Suppressor macrophage treated with lipopolysaccharide for 4 hours (primary cell): ENCODE measurements around the gene BPNT1.
A peak's percentile ranks its signal among the peaks of the same experiment; 100 is the strongest.
"Not testable (repeated sequence)": the region's sequence is repeated elsewhere in the genome, so short reads cannot be mapped to it uniquely, and the experiment has no call there.

Experiments
- DNase-seq: peaks from one replicate; pipeline ENCODE4 v3.0.0-alpha.2; 2020

The BPNT1 gene

DNA sequence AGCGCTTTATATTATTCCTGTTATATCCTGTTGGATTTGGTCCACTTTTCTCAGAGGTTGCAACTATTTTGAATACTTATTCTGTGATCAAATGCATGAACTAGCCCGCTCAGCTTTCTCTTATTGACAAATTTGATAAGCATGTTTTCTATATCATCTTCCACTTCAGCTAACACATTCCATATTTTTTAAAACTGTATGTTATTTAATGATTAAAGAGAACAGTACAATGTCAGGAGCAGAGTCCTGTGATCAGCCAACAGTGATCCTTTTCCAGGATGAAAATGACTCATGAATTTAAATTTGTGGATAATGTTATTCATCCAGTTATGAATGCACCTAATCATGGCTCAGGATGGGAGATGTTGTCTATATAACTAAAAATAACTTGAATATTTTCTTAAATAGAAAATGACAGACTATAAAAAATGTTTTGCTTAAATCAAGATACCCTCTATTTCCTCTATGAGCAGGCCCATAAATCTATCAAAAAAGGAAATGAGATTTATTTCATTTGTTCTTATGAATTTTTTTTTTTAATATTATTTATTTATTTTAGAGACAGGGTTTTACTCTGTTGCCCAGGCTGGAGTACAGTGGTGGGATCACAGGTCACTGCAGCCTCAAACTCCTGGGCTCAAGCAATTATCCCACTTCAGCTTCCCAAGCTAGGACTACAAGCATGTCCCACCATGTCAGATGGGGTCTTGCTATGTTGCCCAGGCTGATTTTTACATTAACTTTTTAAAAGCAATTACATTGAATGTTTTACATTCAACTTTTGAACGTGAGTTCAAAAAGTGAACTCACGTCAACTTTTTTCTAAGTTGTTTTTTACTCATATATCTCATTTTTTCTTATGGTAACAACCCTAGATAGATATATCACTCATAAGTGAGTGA is 12.5 kb downstream of the BPNT1 start:
- DNase-seq, result no peak

- DNase-seq, result no peak
Observed at GRCh38 chr1:220067269-220068204, 22.1 kb downstream of the BPNT1 start.

GRCh38 chr1:220062629-220063028 is 27.0 kb downstream of the BPNT1 start:
- no peak for DNase-seq

DNA sequence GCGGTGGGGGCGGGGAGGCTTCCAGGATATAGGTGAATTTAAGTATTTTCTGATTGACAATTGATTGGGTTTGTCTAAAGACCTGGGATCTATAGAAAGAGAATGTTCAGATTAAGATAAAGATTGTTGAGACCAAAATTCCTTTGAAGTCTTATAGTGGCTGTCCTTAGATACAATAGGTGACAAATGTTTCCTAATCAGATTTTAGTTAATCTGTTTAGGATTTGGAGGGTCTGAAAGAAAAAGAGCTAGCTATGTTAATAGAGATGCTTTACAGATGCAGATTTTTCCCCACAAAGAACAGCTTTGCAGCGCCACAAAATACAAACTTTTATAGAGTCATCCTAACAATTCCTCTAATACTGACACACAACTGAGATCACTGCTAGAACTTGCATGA is 28.7 kb downstream of the BPNT1 start:
- DNase-seq, result no peak

GRCh38 chr1:220056374-220056773 is 33.2 kb downstream of the BPNT1 start:
- DNase-seq, result no peak

DNA sequence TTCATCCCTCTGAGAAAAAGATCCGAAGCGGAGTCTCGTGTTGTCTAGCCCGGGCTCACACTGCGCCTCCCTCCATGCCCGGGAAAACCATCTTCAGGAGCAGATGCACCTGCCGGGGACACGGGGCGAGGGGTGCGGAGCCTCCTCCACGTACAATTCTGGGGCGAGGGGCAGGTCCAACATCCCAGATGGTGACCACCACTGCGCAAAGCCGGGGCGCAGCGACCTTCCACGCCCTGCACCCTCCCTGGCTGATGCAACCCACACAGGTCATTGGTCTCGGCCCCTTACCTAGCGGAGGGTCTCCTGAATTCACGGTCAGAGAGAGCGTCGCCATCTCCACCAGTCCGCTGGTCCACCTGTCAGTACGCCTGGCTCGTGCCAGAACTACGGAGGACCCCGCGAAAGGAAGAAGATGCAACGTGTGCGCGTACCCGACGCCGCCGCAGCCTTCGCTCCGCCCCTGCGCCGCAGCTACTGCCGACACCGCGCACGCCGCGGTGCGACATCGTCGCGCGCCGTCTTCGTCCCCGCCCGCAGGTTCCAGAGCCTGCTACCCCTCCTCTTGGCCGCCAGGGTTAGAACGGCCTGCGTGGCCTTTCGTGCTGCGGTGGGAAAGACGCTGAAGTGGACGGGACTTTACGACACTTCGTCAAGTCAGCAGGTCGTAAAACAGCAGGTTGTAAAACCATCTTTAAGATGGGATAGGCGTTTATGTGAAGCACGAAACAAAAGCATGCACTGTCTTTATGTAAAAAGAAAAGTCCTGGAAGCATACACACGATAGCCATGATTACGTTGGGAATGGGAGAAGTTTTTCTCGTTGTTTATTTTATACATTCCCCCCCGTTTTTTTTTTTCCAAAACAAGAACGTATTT is 43.3 kb downstream of the BPNT1 start, which contains the start of gene EPRS1:
EPRS1 (minus strand) TSS at position 454 of the 879 bp plus-strand sequence; CDS start at position 337, 117 bp downstream.
- peak; percentile 98 for DNase-seq

DNA sequence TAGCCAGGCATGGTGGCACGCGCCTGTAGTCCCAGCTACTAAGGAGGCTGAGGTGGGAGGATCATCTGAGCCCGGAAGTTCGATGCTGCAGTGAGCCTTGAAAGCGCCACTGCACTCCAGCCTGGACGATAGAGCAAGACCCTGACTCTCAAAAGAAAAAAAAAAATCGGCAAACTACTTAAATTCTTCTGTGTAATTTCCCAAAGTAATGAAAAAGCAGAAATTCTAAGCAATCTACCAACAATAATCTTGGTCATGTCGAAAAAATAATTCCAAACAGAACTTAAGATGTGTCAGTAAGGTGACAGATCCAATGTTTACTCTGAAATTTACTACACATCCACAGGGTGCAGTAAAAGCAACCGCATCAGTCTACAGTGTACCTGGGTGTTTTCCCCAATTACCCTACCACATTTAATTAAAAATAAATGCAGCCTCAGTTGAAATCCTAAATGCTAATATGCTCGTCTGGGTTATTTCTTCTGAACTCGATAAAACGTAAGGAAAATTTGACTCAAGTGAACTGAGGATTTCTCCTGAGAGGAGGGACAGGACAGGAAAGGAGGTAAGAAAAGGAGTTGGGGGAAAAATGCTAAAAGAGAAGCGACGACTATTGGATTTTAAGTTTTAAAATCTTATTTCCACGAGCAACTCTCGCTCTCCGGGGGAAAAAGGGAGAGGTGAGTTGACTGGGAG is 44.1 kb downstream of the BPNT1 start:
- no peak for DNase-seq

DNA sequence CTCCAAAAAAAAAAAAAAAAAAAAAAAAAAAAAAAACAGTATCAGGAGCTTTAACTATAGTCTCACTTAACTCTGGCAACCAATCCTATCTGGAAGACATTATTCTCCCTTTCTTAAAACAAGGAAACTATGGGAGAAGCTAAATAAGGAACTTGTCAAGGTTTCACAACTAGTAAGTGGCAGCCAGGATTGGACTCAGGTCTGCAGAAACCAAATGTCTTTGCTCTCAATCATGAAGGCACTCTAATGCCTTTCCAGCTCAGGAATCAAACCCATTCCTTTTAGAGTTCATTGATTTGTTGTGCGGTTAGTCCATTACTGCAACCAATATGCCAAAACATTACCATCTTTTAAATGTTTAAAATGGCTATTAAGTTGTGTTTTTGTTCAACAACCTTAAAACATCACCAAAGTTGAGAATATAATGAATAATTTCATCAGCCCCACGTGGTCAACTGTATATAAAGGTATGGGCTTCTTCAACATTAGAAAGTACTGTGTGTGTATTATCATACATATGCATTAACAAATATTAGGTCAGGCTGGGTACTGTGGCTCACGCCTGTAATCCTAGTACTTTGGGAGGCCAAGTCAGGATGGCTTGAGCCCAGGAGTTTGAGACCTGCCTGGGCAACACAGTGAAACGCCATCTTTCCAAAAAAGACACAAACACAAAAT is 44.8 kb downstream of the BPNT1 start:
- DNase-seq, result peak; percentile 57

- DNase-seq, result no peak
Observed at GRCh38 chr1:220043646-220044045, 45.9 kb downstream of the BPNT1 start.

- DNase-seq, result no peak
Observed at GRCh38 chr1:220040028-220040596, 49.5 kb downstream of the BPNT1 start.

DNA sequence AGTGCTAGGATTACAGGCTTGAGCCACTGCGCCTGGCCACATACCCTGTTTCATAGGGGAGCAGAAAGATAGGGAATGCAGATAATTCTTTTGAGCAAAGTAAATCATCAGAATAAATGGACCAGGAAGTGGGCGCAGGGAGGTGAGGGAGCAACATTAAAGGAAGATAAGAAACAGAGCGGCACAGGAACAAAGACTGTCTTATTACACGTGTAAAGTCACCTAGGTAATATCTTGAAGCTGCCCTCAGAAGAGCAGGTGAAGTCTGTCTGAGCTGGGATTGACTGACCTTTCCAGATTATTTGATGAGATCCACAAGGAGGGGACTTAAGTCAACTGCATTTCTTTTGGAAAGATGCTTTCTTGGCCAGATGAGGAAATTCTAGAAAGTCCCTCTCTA is 50.9 kb downstream of the BPNT1 start:
- no peak for DNase-seq

DNA sequence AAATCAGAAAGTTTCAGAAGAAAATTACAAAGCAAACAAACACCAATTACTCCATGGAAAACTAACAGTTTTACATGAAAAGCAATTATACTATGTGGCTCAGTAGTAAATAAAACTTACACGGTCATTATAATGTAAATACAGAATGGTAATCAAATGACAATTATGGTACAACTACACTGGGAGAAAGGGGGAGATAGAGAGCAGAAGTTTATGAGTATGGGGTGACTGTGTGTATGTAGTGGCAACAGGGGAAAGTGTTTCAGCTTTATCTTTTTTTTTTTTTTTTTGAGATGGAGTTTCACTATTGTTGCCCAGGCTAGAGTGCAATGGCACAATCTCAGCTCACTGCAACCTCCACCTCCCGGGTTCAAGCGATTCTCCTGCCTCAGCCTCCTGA is 51.8 kb downstream of the BPNT1 start:
- not testable (repeated sequence) for DNase-seq

- DNase-seq, result no peak
Observed at GRCh38 chr1:220032911-220033310, 56.7 kb downstream of the BPNT1 start.

- no peak for DNase-seq
Observed at GRCh38 chr1:220031287-220031686, 58.3 kb downstream of the BPNT1 start.

GRCh38 chr1:220028346-220028895 is 61.2 kb downstream of the BPNT1 start:
- no peak for DNase-seq

GRCh38 chr1:220019071-220019470 is 70.5 kb downstream of the BPNT1 start:
- DNase-seq, result no peak

DNA sequence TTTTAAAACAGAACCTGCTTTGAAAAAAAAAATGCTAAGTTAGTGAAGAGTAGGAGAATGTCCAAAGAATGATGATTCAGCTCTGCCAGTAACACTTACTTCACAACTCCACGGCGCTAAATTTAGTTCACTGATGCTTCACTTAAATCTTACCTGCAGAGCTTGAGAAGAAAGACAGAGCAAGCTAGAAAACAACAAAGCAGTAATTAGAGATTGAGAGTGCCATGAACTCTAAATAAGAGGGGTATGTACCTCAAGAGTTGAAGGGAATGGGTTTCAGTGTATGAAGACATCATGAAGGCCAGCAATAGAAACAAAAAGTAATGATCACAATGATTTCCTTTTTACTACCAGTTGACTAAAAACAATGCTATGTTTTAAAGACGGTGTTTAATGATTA is 76.1 kb downstream of the BPNT1 start:
- peak; percentile 8 for DNase-seq

- DNase-seq, result no peak
Observed at GRCh38 chr1:220012259-220012658, 77.3 kb downstream of the BPNT1 start.

- no peak for DNase-seq
Observed at GRCh38 chr1:220011620-220012019, 78.0 kb downstream of the BPNT1 start.
